ENCODE data around the gene PPP4R1. TPM values are rescaled to one million over a fixed set of nuclear protein-coding genes. Genes with fewer than 3 reads are reported as not detected.

PPP4R1 gene
- total and polyA plus RNA-seq, 10 donors, result 11.3 to 135 (median 81.8) TPM

GRCh38 chr18:9659499-9660375, 45.4 kb upstream of the PPP4R1 start:
- Histone ChIP-seq H3K9me3 (no peaks in the 10 kb centered on the region), H3K27me3 (replicated peaks in 1 of 7) (no peaks in the 10 kb centered on the region), H3K27ac (no peak overlapping the region), H3K4me3 (no peak overlapping the region), H3K36me3 (no peaks in the 10 kb centered on the region), H3K4me1 (no peaks in the 10 kb centered on the region)
- intact Hi-C loops (cut with DNase I; ENCODE audit: low total_unique reads), result no loop called here
- TF ChIP-seq CTCF (IDR thresholded peaks at IDR 0.05 in 8 of 11, conservative IDR thresholded peaks at IDR 0.05 in 3 of 11) (no peak), POLR2AphosphoS5 (IDR thresholded peaks at IDR 0.05) (no peak), POLR2A (IDR thresholded peaks at IDR 0.05) (no peak)
- 92 to 97% (median 94%) methylated on average over 20 to 24 of the region's 24 CpGs for WGBS, 5 donors
- no peak for DNase-seq

- H3K9me3 ChIP-seq, result no peaks in the 10 kb centered on the region
- H3K36me3 ChIP-seq, result no peaks in the 10 kb centered on the region
- H3K27ac ChIP-seq, result no peak overlapping the region
- 71 to 88% (median 79%) methylated on average over 7 of the region's 7 CpGs for WGBS, 5 donors
- DNase-seq, result no peak
- TF ChIP-seq POLR2AphosphoS5 (IDR thresholded peaks at IDR 0.05) (no peak), CTCF (IDR thresholded peaks at IDR 0.05 in 8 of 11, conservative IDR thresholded peaks at IDR 0.05 in 3 of 11) (no peak), POLR2A (IDR thresholded peaks at IDR 0.05) (no peak)
- no peaks in the 10 kb centered on the region for H3K27me3 ChIP-seq (replicated peaks in 1 of 7)
- H3K4me1 ChIP-seq, result no peaks in the 10 kb centered on the region
- intact Hi-C loops (cut with DNase I; ENCODE audit: low total_unique reads), result no loop called here
- no peak overlapping the region for H3K4me3 ChIP-seq
These were observed 43.8 kb upstream of the PPP4R1 start for GRCh38 chr18:9658087-9658641.

- no peak overlapping the region for H3K4me3 ChIP-seq
These were observed 40.9 kb upstream of the PPP4R1 start for GRCh38 chr18:9655232-9655767.

More at GRCh38 chr18:9655232-9655767, 40.9 kb upstream of the PPP4R1 start:
- WGBS, 5 donors, result 72 to 92% (median 89%) methylated on average over 1 of the region's 1 CpG
- no peak for DNase-seq
- Histone ChIP-seq H3K27ac (no peak overlapping the region), H3K36me3 (no peaks in the 10 kb centered on the region), H3K9me3 (no peaks in the 10 kb centered on the region), H3K27me3 (replicated peaks in 1 of 7) (no peaks in the 10 kb centered on the region), H3K4me1 (no peaks in the 10 kb centered on the region)
- no peak for TF ChIP-seq CTCF (IDR thresholded peaks at IDR 0.05 in 8 of 11, conservative IDR thresholded peaks at IDR 0.05 in 3 of 11)
- no peak for TF ChIP-seq POLR2AphosphoS5 (IDR thresholded peaks at IDR 0.05)
- TF ChIP-seq POLR2A (IDR thresholded peaks at IDR 0.05), result no peak
- intact Hi-C loops (cut with DNase I; ENCODE audit: low total_unique reads), result no loop called here

Measured in spleen (tissue), 11 donors.